Measurements from ENCODE around the gene ADGRL3.
"Not testable (repeated sequence)": the region's sequence is repeated elsewhere in the genome, so short reads cannot be mapped to it uniquely, and the experiment has no call there.

ADGRL3 gene

GRCh38 chr4:61350932-61351331, 150.8 kb downstream of the ADGRL3 start:
- DNase-seq (ENCODE audit: low spot score), result no peak

GRCh38 chr4:61356696-61357095, 156.6 kb downstream of the ADGRL3 start:
- DNase-seq (ENCODE audit: low spot score), result no peak

GRCh38 chr4:61359301-61359700, 159.2 kb downstream of the ADGRL3 start:
- no peak for DNase-seq (ENCODE audit: low spot score)

GRCh38 chr4:61372817-61373216, 172.7 kb downstream of the ADGRL3 start:
- not testable (repeated sequence) for DNase-seq (ENCODE audit: low spot score)

GRCh38 chr4:61373901-61374440, 173.8 kb downstream of the ADGRL3 start:
- DNase-seq (ENCODE audit: low spot score), result no peak

GRCh38 chr4:61374447-61374891, 174.3 kb downstream of the ADGRL3 start:
- DNase-seq (ENCODE audit: low spot score), result no peak

GRCh38 chr4:61375301-61375700, 175.2 kb downstream of the ADGRL3 start:
- no peak for DNase-seq (ENCODE audit: low spot score)

GRCh38 chr4:61376301-61376700, 176.2 kb downstream of the ADGRL3 start:
- no peak for DNase-seq (ENCODE audit: low spot score)

GRCh38 chr4:61379406-61379805, 179.3 kb downstream of the ADGRL3 start:
- DNase-seq (ENCODE audit: low spot score), result no peak

- DNase-seq (ENCODE audit: low spot score), result no peak
These were observed 180.7 kb downstream of the ADGRL3 start for GRCh38 chr4:61380865-61381264.

GRCh38 chr4:61385256-61385655, 185.1 kb downstream of the ADGRL3 start:
- DNase-seq (ENCODE audit: low spot score), result no peak

- not testable (repeated sequence) for DNase-seq (ENCODE audit: low spot score)
These were observed 187.2 kb downstream of the ADGRL3 start for GRCh38 chr4:61387372-61387771.

- no peak for DNase-seq (ENCODE audit: low spot score)
These were observed 189.5 kb downstream of the ADGRL3 start for GRCh38 chr4:61389640-61390039.

- no peak for DNase-seq (ENCODE audit: low spot score)
These were observed 195.6 kb downstream of the ADGRL3 start for GRCh38 chr4:61395754-61396153.

GRCh38 chr4:61397174-61397573, 197.0 kb downstream of the ADGRL3 start:
- no peak for DNase-seq (ENCODE audit: low spot score)

GRCh38 chr4:61400439-61401038, 200.4 kb downstream of the ADGRL3 start:
- DNase-seq (ENCODE audit: low spot score), result no peak

- no peak for DNase-seq (ENCODE audit: low spot score)
These were observed 201.6 kb downstream of the ADGRL3 start for GRCh38 chr4:61401771-61402170.

- DNase-seq (ENCODE audit: low spot score), result no peak
These were observed 205.2 kb downstream of the ADGRL3 start for GRCh38 chr4:61405307-61405706.

GRCh38 chr4:61406677-61407076, 206.6 kb downstream of the ADGRL3 start:
- no peak for DNase-seq (ENCODE audit: low spot score)

GRCh38 chr4:61407642-61408618, 207.8 kb downstream of the ADGRL3 start:
- DNase-seq (ENCODE audit: low spot score), result no peak

- DNase-seq (ENCODE audit: low spot score), result no peak
These were observed 208.7 kb downstream of the ADGRL3 start for GRCh38 chr4:61408861-61409260.

GRCh38 chr4:61411241-61411640, 211.1 kb downstream of the ADGRL3 start:
- no peak for DNase-seq (ENCODE audit: low spot score)

- no peak for DNase-seq (ENCODE audit: low spot score)
These were observed 225.2 kb downstream of the ADGRL3 start for GRCh38 chr4:61425315-61425714.
